Activated CD8-positive, alpha-beta memory T cell treated with anti-CD3 and anti-CD28 coated beads for 48 hours (primary cell): Measurements from ENCODE around the gene SCGB1D1.
"Not testable (repeated sequence)": the region's sequence is repeated elsewhere in the genome, so short reads cannot be mapped to it uniquely, and the experiment has no call there.

Experiments used
- DNase-seq, 3 experiments: peaks; one replicate each; pipeline ENCODE4 v3.0.0-alpha.2; 2020; ENCODE audit warnings: low read depth in 2 of 3, low spot score in 2 of 3

SCGB1D1 gene

GRCh38 chr11:62157603-62158002 lies 32.4 kb upstream of the SCGB1D1 start:
- no peak for DNase-seq

- DNase-seq: no peak
These were observed 23.6 kb upstream of the SCGB1D1 start for GRCh38 chr11:62166371-62166770.

GRCh38 chr11:62169448-62169847 lies 20.6 kb upstream of the SCGB1D1 start:
- no peak for DNase-seq

- DNase-seq: no peak
These were observed 20.1 kb upstream of the SCGB1D1 start for GRCh38 chr11:62169935-62170334.

GRCh38 chr11:62171261-62171723 lies 18.7 kb upstream of the SCGB1D1 start:
- DNase-seq: peak; percentile 35 to 42 (median 40)

- DNase-seq: no peak
These were observed 17.7 kb upstream of the SCGB1D1 start for GRCh38 chr11:62172294-62172693.

GRCh38 chr11:62176766-62177165 lies 13.2 kb upstream of the SCGB1D1 start:
- DNase-seq: no peak

- DNase-seq: no peak
These were observed 10.0 kb upstream of the SCGB1D1 start for GRCh38 chr11:62179995-62180394.

- no peak for DNase-seq
These were observed 8.9 kb upstream of the SCGB1D1 start for GRCh38 chr11:62181097-62181496.

GRCh38 chr11:62182147-62182891 lies 7.7 kb upstream of the SCGB1D1 start:
- DNase-seq: no peak

- DNase-seq: no peak
These were observed 3.8 kb upstream of the SCGB1D1 start for GRCh38 chr11:62186195-62186594.

- DNase-seq: no peak
These were observed 3.9 kb downstream of the SCGB1D1 start for GRCh38 chr11:62193952-62194351.

- not testable (repeated sequence) for DNase-seq
These were observed 5.0 kb downstream of the SCGB1D1 start for GRCh38 chr11:62195010-62195409.

- DNase-seq: no peak
These were observed 5.9 kb downstream of the SCGB1D1 start for GRCh38 chr11:62195945-62196344.

- not testable (repeated sequence) for DNase-seq
These were observed 7.4 kb downstream of the SCGB1D1 start for GRCh38 chr11:62197400-62197799.

- no peak for DNase-seq
These were observed 11.4 kb downstream of the SCGB1D1 start for GRCh38 chr11:62201376-62201775.

GRCh38 chr11:62202910-62203309 lies 12.9 kb downstream of the SCGB1D1 start:
- no peak for DNase-seq

- DNase-seq: no peak
These were observed 14.4 kb downstream of the SCGB1D1 start for GRCh38 chr11:62204430-62204829.

- DNase-seq: no peak
These were observed 15.4 kb downstream of the SCGB1D1 start for GRCh38 chr11:62205441-62205840.

GRCh38 chr11:62206276-62207066 lies 16.5 kb downstream of the SCGB1D1 start:
- not testable (repeated sequence) for DNase-seq

- no peak for DNase-seq
These were observed 18.7 kb downstream of the SCGB1D1 start for GRCh38 chr11:62208785-62209144.

GRCh38 chr11:62217191-62217748 lies 27.3 kb downstream of the SCGB1D1 start:
- DNase-seq: no peak
